ES-I3 (cell line): Measurements from ENCODE around the gene CMTM8.
"Not testable (repeated sequence)": the region's sequence is repeated elsewhere in the genome, so short reads cannot be mapped to it uniquely, and the experiment has no call there.

Experiments
- H3K36me3 ChIP-seq: 2 replicates; pipeline ENCODE4 v1.6.1; 2013; ENCODE audit warnings: mild to moderate bottlenecking, low read length, control low read depth, moderate library complexity; ENCODE audit not compliant: insufficient read depth
- H3K4me1 ChIP-seq: 2 replicates; pipeline ENCODE4 v1.6.1; 2013; ENCODE audit warnings: mild to moderate bottlenecking, control low read depth, low read length; ENCODE audit not compliant: insufficient read depth
- H3K9ac ChIP-seq: 2 replicates; pipeline ENCODE4 v1.6.1; 2013; ENCODE audit warnings: low read depth, mild to moderate bottlenecking, low read length, moderate library complexity
- H3K9me3 ChIP-seq: 2 replicates; pipeline ENCODE4 v1.6.1; 2013; ENCODE audit warnings: mild to moderate bottlenecking, low read length, moderate library complexity; ENCODE audit not compliant: control insufficient read depth, insufficient read depth

The CMTM8 gene

DNA sequence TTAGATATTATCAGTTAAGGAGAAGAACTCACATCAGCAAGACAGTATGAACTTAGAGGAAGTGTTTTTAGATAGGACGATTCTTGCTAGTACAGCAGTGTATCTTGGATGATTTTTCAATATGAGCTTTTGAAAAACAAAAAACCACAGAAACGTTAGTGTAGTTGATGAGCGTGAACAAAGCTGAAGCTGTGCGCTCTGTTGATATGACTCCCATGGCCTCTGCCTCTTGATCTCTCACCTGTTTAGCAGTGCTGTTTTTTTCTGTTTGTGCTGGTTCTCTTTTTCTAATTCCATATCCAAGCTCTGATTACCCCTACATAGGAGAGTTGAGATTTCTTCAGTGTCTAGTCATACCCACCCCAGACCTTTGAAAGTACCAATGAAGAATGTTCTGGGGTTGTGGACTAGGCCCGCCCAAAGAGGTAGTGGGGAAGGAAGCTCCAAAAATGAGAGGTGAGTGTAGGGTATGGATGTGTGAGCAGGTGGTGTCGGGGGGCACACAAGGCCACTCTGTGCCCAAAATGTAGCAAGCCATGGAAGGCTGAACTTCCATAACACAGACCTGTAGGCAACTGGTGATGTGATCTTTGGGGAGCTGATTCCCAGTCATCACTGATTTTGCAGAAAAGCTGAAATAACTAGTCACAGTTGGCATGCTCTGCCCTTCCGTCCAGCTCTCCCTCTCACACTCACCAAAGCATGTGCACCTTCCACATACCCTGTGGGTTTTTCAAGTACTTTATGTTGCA, 133.2 kb downstream of the CMTM8 start:
- peaks cover 12% of the 10 kb centered on the region; the same call in 1 of the 2 replicates for H3K4me1 ChIP-seq
- H3K9me3 ChIP-seq, result no peaks in the 10 kb centered on the region
- H3K9ac ChIP-seq, result no peak overlapping the region
- no peaks in the 10 kb centered on the region for H3K36me3 ChIP-seq

DNA sequence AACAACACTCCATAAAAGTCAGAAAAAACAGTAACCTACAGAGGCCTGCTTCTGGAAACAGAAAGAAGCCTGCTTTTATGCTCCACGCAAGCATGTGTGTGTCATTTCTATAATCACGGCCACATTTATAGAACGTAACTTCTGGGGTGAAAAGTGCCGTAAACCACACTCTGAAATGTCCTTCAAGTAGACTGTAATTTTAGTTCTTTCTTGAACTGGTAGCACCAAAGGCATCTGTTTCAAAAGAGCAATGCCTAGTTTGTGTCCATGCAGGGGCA, 133.7 kb downstream of the CMTM8 start:
- no peaks in the 10 kb centered on the region for H3K36me3 ChIP-seq
- no peaks in the 10 kb centered on the region for H3K9me3 ChIP-seq
- H3K4me1 ChIP-seq, result peaks cover 8% of the 10 kb centered on the region; the same call in 1 of the 2 replicates
- H3K9ac ChIP-seq, result no peak overlapping the region

- Histone ChIP-seq H3K9me3 (no peaks in the 10 kb centered on the region), H3K36me3 (no peaks in the 10 kb centered on the region), H3K9ac (no peak overlapping the region), H3K4me1 (no peaks in the 10 kb centered on the region; the same call in 1 of the 2 replicates)
Observed at GRCh38 chr3:32373276-32373675, 134.8 kb downstream of the CMTM8 start.

- Histone ChIP-seq H3K4me1 (no peaks in the 10 kb centered on the region; the same call in 1 of the 2 replicates), H3K9me3 (no peaks in the 10 kb centered on the region), H3K9ac (no peak overlapping the region), H3K36me3 (no peaks in the 10 kb centered on the region)
Observed at GRCh38 chr3:32373844-32374243, 135.4 kb downstream of the CMTM8 start.

DNA sequence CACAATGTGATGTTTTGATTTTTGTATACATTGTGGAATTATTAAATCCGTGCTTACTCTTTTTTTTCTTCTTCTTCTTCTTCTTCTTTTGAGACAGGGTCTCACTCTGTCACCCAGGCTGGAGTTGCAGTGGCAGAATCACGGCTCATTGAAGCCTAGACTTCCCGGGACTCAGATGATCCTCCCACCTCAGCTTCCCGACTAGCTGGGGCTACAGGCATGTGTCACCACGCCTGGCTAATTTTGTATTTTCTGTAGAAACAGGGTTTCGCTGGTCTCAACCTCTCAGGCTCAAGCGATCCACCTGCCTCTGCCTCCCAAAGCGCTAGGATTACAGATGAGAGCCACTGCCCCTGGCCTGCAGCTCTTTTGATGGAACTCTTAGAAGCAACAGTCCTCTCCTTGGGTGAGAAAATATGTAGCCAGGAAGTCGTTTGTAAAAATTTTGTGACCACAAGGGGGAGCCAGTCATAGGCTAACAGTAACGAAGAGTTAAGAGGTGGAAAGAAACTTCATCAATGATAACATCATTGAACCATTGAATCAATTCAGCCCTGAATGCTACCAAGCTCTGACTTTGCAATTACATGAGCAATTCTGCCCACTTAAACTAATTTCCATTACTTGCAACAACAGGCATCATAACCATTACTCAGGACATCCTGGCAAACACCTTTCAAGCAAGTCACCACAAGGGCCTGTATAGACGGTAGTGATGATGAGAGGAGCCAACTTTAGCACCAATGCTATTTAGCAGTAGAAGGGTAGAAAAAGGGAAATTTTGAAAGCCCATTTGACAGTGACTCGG, 136.5 kb downstream of the CMTM8 start:
- H3K9me3 ChIP-seq, result no peaks in the 10 kb centered on the region
- H3K36me3 ChIP-seq, result no peaks in the 10 kb centered on the region
- H3K4me1 ChIP-seq, result no peaks in the 10 kb centered on the region; the same call in 1 of the 2 replicates
- H3K9ac ChIP-seq, result no peak overlapping the region

GRCh38 chr3:32375596-32375930, 137.1 kb downstream of the CMTM8 start:
- H3K36me3 ChIP-seq, result no peaks in the 10 kb centered on the region
- H3K4me1 ChIP-seq, result no peaks in the 10 kb centered on the region; the same call in 1 of the 2 replicates

GRCh38 chr3:32376115-32376514, 137.6 kb downstream of the CMTM8 start:
- H3K9ac ChIP-seq, result no peak overlapping the region
- no peaks in the 10 kb centered on the region; the same call in 1 of the 2 replicates for H3K4me1 ChIP-seq
- H3K9me3 ChIP-seq, result no peaks in the 10 kb centered on the region
- H3K36me3 ChIP-seq, result no peaks in the 10 kb centered on the region

More at GRCh38 chr3:32375596-32375930, 137.1 kb downstream of the CMTM8 start:
- Histone ChIP-seq H3K9me3 (no peaks in the 10 kb centered on the region), H3K9ac (no peak overlapping the region)

DNA sequence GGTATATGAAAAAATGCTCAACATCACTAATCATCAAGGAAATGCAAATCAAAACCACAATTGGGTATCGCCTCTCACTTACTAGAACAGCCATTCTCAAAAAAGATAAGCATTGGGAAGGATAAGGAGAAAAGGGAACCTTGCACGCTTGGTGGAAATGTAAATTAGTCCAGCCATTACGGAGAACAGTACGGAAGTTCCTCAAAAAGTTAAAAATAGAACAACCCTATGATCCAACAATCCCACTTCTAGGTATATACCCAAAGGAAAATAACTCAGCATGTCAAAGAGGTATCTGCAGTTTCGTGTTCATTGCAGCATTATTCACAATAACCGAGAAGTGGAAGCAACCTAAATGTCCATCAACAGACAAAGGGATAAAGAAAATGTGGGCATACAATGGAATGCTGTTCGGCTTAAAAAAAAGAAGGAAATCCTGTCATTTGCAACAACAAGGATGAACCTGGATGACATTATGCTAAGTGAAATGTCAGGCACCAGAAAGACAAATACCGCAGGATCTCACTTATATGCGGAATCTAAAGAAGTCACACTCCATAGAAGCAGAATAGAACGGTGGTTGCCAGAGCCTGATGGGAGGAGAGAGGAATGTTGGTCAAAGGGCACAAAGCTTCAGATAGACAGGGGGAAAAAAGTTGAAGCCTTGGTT, 141.5 kb downstream of the CMTM8 start:
- Histone ChIP-seq H3K36me3 (no peaks in the 10 kb centered on the region), H3K9me3 (no peaks in the 10 kb centered on the region), H3K4me1 (no peaks in the 10 kb centered on the region; the same call in 1 of the 2 replicates)

GRCh38 chr3:32381922-32382321, 143.4 kb downstream of the CMTM8 start:
- no peaks in the 10 kb centered on the region for H3K9me3 ChIP-seq
- no peaks in the 10 kb centered on the region for H3K36me3 ChIP-seq
- H3K9ac ChIP-seq, result no peak overlapping the region
- no peaks in the 10 kb centered on the region for H3K4me1 ChIP-seq

More for the DNA sequence above, 141.5 kb downstream of the CMTM8 start:
- no peak overlapping the region for H3K9ac ChIP-seq

GRCh38 chr3:32383136-32383711, 144.7 kb downstream of the CMTM8 start:
- Histone ChIP-seq H3K9ac (no peak overlapping the region), H3K36me3 (no peaks in the 10 kb centered on the region), H3K4me1 (no peaks in the 10 kb centered on the region), H3K9me3 (no peaks in the 10 kb centered on the region)

- Histone ChIP-seq H3K9me3 (no peaks in the 10 kb centered on the region), H3K9ac (no peak overlapping the region), H3K36me3 (no peaks in the 10 kb centered on the region), H3K4me1 (no peaks in the 10 kb centered on the region)
Observed at GRCh38 chr3:32384938-32385337, 146.5 kb downstream of the CMTM8 start.

GRCh38 chr3:32387512-32387911, 149.0 kb downstream of the CMTM8 start:
- H3K9me3 ChIP-seq, result no peaks in the 10 kb centered on the region
- no peak overlapping the region for H3K9ac ChIP-seq
- no peaks in the 10 kb centered on the region for H3K4me1 ChIP-seq
- H3K36me3 ChIP-seq, result no peaks in the 10 kb centered on the region

- not testable (repeated sequence) for H3K9ac ChIP-seq, H3K9me3 ChIP-seq, H3K4me1 ChIP-seq, H3K36me3 ChIP-seq
Observed at GRCh38 chr3:32389577-32389976, 151.1 kb downstream of the CMTM8 start.
